HepG2 (cell line): Measurements from ENCODE around the gene KDM8. TPM values are rescaled to one million over a fixed set of nuclear protein-coding genes. Genes with fewer than 3 reads are reported as not detected.

Experiments used
- ATAC-seq: fragments of 200-7000 bp; cut with Tn5 transposase; 3 replicates; pipeline ENCODE4 v1.9.1; 2020; ENCODE audit warnings: mild to moderate bottlenecking, moderate library complexity
- BruUV-seq: library from RNA; stranded (reverse); fragments of 400-500 nt; replicated peaks from 2 replicates; lab custom pipeline; 2021; lab: Mats Ljungman, UMichigan
- CTCF ChIA-PET: fragments of 300-600 bp; formaldehyde crosslinking; extraction: SDS; loops from one replicate; lab custom pipeline; 2021; ENCODE audit warnings: low total read pairs, inconsistent platforms, low intra/inter-chr PET ratio; lab: Yijun Ruan, JAX
- POLR2A ChIA-PET: fragments of 350-600 bp; sonication (Branson Sonifier 250); formaldehyde crosslinking; loops from one replicate; lab custom pipeline; 2020; ENCODE audit warnings: antibody characterized with exemption, inconsistent platforms; lab: Yijun Ruan, JAX
- DNase-seq: peaks from one replicate; pipeline ENCODE4 v3.0.0-alpha.2; 2015; ENCODE audit warnings: low spot score
- FAIRE-seq: peaks from 3 replicates; lab custom pipeline; 2011; peaks lifted over from hg19 to GRCh38; lab: Jason Lieb, UNC
- H2AFZ ChIP-seq: one replicate; pipeline ENCODE4 v1.6.1; 2011; ENCODE audit warnings: low read length, inconsistent platforms
- H3K27ac ChIP-seq: fragments of 300-600 bp; 3 replicates; pipeline ENCODE4 v1.8.0; 2011; ENCODE audit warnings: mixed run types, mild to moderate bottlenecking, mixed read lengths, low read length, inconsistent platforms; ENCODE audit not compliant: insufficient read depth; ENCODE audit errors: extremely low read length
- H3K27me3 ChIP-seq, 2 experiments: fragments of 200-600 bp in 1 of 2; 2 replicates in 1 of 2; 3 replicates in 1 of 2; pipeline versions ENCODE4 v1.6.0 to v1.8.0; 2011; ENCODE audit warnings: low read length in 2 of 2, mild to moderate bottlenecking in 2 of 2, moderate library complexity in 2 of 2, inconsistent platforms in 1 of 2; ENCODE audit not compliant: insufficient read depth in 2 of 2, control insufficient read depth in 1 of 2
- H3K36me3 ChIP-seq, 2 experiments: fragments of 200-600 bp in 1 of 2; replicated peaks in 1 of 2; 2 replicates in 1 of 2; 3 replicates in 1 of 2; pipeline versions ENCODE4 v1.5.1 to v1.8.0; 2011; ENCODE audit warnings: low read length in 2 of 2, inconsistent platforms in 1 of 2; ENCODE audit not compliant: insufficient read depth in 2 of 2, control insufficient read depth in 1 of 2
- H3K4me1 ChIP-seq: 2 replicates; pipeline ENCODE4 v1.5.1; 2012; ENCODE audit warnings: low read length, inconsistent platforms; ENCODE audit not compliant: insufficient read depth
- H3K4me2 ChIP-seq: 2 replicates; pipeline ENCODE4 v1.6.0; 2011; ENCODE audit warnings: low read depth, low read length, inconsistent platforms
- H3K4me3 ChIP-seq, 3 experiments: fragments of 200-600 bp in 1 of 3; sonication (generic), shearing (Covaris generic) in 1 of 3; replicated peaks in 1 of 3; 2 replicates each; pipeline ENCODE4 v1.5.1; 2011 to 2016; ENCODE audit warnings: low read length in 3 of 3, inconsistent platforms in 2 of 3, low read depth in 2 of 3, mild to moderate bottlenecking in 2 of 3, control low read depth in 1 of 3, mixed read lengths in 1 of 3; ENCODE audit not compliant: insufficient read depth in 1 of 3
- H3K79me2 ChIP-seq: one replicate; pipeline ENCODE4 v1.6.1; 2011; ENCODE audit warnings: low read length, inconsistent platforms; ENCODE audit not compliant: insufficient read depth
- H3K9ac ChIP-seq: 2 replicates; pipeline ENCODE4 v1.6.0; 2011; ENCODE audit warnings: mild to moderate bottlenecking, low read depth, low read length, inconsistent platforms; ENCODE audit not compliant: insufficient read depth
- H3K9me3 ChIP-seq: 2 replicates; pipeline ENCODE4 v1.5.1; 2012; ENCODE audit warnings: mild to moderate bottlenecking, low read length
- H4K20me1 ChIP-seq: 2 replicates; pipeline ENCODE4 v1.6.0; 2011; ENCODE audit warnings: inconsistent platforms, mild to moderate bottlenecking, low read length, moderate library complexity; ENCODE audit not compliant: insufficient read depth
- ADNP ChIP-seq: sonication (generic); formaldehyde crosslinking; IDR thresholded peaks from 2 replicates; pipeline ENCODE4 v1.4.0; 2020; ENCODE audit warnings: missing genetic modification reagents
- ATF7 ChIP-seq, 2 experiments: fragments of 450-650 bp in 1 of 2; sonication (generic) in 1 of 2; formaldehyde crosslinking in 1 of 2; IDR thresholded peaks; 2 replicates each; pipeline versions ENCODE4 v1.4.0 to v1.6.1; 2016 to 2020; ENCODE audit warnings: antibody characterized with exemption in 1 of 2, mild to moderate bottlenecking in 1 of 2, missing genetic modification reagents in 1 of 2
- CREB1 ChIP-seq, 2 experiments: fragments of 450-650 bp in 1 of 2; IDR thresholded peaks; 2 replicates each; pipeline ENCODE4 v1.6.1; 2016 to 2017; ENCODE audit warnings: control low read depth in 1 of 2, mild to moderate bottlenecking in 1 of 2, missing compliant biosample characterization in 1 of 2, missing genetic modification characterization in 1 of 2
- FOXK2 ChIP-seq: fragments of 450-650 bp; IDR thresholded peaks from 2 replicates; pipeline ENCODE4 v1.6.1; 2016
- ZNF20 ChIP-seq: sonication (generic); formaldehyde crosslinking; IDR thresholded peaks from 2 replicates; pipeline ENCODE4 v1.4.0; 2020; ENCODE audit warnings: mild to moderate bottlenecking, moderate library complexity, missing genetic modification reagents
- ZNF335 ChIP-seq: sonication (generic); formaldehyde crosslinking; IDR thresholded peaks from 2 replicates; pipeline ENCODE4 v1.4.0; 2020; ENCODE audit warnings: missing genetic modification reagents
- ZNF441 ChIP-seq: sonication (generic); formaldehyde crosslinking; IDR thresholded peaks from 2 replicates; pipeline ENCODE4 v1.7.0; 2021; ENCODE audit warnings: missing genetic modification reagents, borderline replicate concordance
- ZNF891 ChIP-seq: sonication (generic); formaldehyde crosslinking; IDR thresholded peaks from 2 replicates; pipeline ENCODE4 v1.5.0; 2020; ENCODE audit warnings: mild to moderate bottlenecking, missing genetic modification reagents
- WGBS: methylation state at CpG from one replicate; pipeline ENCODE4 v1.1.6; 2017; ENCODE audit warnings: low lambda C conversion rate; 5-methylcytosine and 5-hydroxymethylcytosine counted together
- in situ Hi-C: cut with HindIII; loops from 2 replicates; pipeline ENCODE4 v1.10.0; 2017; ENCODE audit warnings: low pct_unique_long_range_greater_than_20kb; ENCODE audit not compliant: extremely low pct_ligation_motif_present
- intact Hi-C: fragments of 100-400 bp; cut with micrococcal nuclease; formaldehyde crosslinking; loops from one replicate; pipeline ENCODE4 v1.10.0; 2022; ENCODE audit not compliant: unreplicated experiment
- polyA plus RNA-seq, 8 experiments: library from polyadenylated mRNA; depleted of rRNA in 3 of 8; stranded (reverse) in 7 of 8; unstranded in 1 of 8; fragments of >200 nt; fragmentation: Illumina TruSeq in 4 of 8; extraction: Trizol in 4 of 8; gene quantifications; 2 replicates each; pipeline versions ENCODE4 v1.2.1 to v1.2.3, GENCODE V29; 2011 to 2016; ENCODE audit warnings: low read depth in 4 of 8, missing spikeins in 1 of 8, mixed read lengths in 1 of 8; ENCODE audit not compliant: insufficient read depth in 1 of 8
- total RNA-seq, 5 experiments: library from RNA; depleted of rRNA; stranded (reverse); fragments of >200 nt; fragmentation: Illumina TruSeq; extraction: Trizol; gene quantifications; 2 replicates each; pipeline ENCODE4 v1.2.3, GENCODE V29; 2016; ENCODE audit warnings: low read depth in 1 of 5
- TF ChIP-seq, protein P1 (sequence below): sonication (generic); formaldehyde crosslinking; IDR thresholded peaks from 2 replicates; pipeline ENCODE4 v1.8.1; 2022; ENCODE audit warnings: mild to moderate bottlenecking, missing genetic modification reagents
- TF ChIP-seq, protein P2 (sequence below): IDR thresholded peaks from 2 replicates; pipeline ENCODE4 v1.6.1; 2012; ENCODE audit warnings: low read depth, low read length, improper control_type of control experiment
- TF ChIP-seq, protein P3 (sequence below): sonication (generic); formaldehyde crosslinking; IDR thresholded peaks from 2 replicates; pipeline ENCODE4 v1.4.0; 2020; ENCODE audit warnings: mild to moderate bottlenecking, missing genetic modification reagents
- TF ChIP-seq, protein P4 (sequence below): sonication (generic); formaldehyde crosslinking; IDR thresholded peaks from 2 replicates; pipeline ENCODE4 v1.5.1; 2020; ENCODE audit warnings: mild to moderate bottlenecking, missing genetic modification reagents, moderate library complexity
- TF ChIP-seq, protein P5 (sequence below): sonication (generic); formaldehyde crosslinking; conservative IDR thresholded peaks from 2 replicates; pipeline ENCODE4 v1.4.0; 2020; ENCODE audit warnings: missing genetic modification reagents
- TF ChIP-seq, protein P6 (sequence below): sonication (generic); formaldehyde crosslinking; IDR thresholded peaks from 2 replicates; pipeline ENCODE4; 2020; ENCODE audit warnings: missing genetic modification reagents, mild to moderate bottlenecking, borderline replicate concordance

The KDM8 gene
- total and polyA plus RNA-seq, 2 of the 13 experiments (the other 11 are each of a cell fraction or from before 2014, with no cell fraction given) = 3.3 to 8.6 TPM

DNA sequence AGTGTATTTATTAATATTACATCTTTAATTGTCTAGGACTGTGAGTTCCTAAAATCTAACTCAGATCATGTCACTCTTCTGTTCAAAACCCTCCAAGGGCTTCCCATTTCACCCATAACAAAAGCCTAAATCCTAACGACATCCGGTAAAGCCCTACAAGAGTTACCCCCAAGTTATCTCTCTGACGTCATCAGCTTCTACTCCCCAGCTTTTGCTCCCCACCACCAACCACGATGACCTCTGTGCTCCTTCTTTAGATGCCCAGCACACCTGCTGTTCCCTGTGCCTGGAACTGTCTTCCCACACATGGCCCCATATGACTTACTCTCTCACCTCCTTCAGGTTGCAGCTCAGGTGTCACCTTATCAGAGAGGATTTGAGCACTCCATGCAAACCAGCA is 6.3 kb upstream of the KDM8 start:
- WGBS = 45% methylated on average over 4 of the region's 4 CpGs
- TF ChIP-seq ADNP (CRISPR knock-in tag) = no peak
- peak; percentile 98 for TF ChIP-seq ATF7 (IDR thresholded peaks at IDR 0.05)
- no peak for TF ChIP-seq ATF7 (CRISPR knock-in tag; IDR thresholded peaks at IDR 0.05)
- TF ChIP-seq ZNF441 (CRISPR knock-in tag) = no peak
- TF ChIP-seq ZNF335 = no peak
- TF ChIP-seq ZNF20 (CRISPR knock-in tag) = no peak
- TF ChIP-seq FOXK2 = no peak
- TF ChIP-seq CREB1 (IDR thresholded peaks at IDR 0.05) = peak; percentile 98
- no peak for TF ChIP-seq CREB1 (CRISPR knock-in tag; IDR thresholded peaks at IDR 0.05)
- TF ChIP-seq ZNF891 (CRISPR knock-in tag) = no peak
- TF ChIP-seq, protein P1, sequence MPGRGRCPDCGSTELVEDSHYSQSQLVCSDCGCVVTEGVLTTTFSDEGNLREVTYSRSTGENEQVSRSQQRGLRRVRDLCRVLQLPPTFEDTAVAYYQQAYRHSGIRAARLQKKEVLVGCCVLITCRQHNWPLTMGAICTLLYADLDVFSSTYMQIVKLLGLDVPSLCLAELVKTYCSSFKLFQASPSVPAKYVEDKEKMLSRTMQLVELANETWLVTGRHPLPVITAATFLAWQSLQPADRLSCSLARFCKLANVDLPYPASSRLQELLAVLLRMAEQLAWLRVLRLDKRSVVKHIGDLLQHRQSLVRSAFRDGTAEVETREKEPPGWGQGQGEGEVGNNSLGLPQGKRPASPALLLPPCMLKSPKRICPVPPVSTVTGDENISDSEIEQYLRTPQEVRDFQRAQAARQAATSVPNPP (CRISPR knock-in tag) = no peak
- TF ChIP-seq, protein P2, sequence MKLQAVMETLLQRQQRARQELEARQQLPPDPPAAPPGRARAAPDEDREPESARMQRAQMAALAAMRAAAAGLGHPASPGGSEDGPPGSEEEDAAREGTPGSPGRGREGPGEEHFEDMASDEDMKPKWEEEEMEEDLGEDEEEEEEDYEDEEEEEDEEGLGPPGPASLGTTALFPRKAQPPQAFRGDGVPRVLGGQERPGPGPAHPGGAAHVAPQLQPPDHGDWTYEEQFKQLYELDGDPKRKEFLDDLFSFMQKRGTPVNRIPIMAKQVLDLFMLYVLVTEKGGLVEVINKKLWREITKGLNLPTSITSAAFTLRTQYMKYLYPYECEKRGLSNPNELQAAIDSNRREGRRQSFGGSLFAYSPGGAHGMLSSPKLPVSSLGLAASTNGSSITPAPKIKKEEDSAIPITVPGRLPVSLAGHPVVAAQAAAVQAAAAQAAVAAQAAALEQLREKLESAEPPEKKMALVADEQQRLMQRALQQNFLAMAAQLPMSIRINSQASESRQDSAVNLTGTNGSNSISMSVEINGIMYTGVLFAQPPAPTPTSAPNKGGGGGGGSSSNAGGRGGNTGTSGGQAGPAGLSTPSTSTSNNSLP = no peak
- TF ChIP-seq, protein P3, sequence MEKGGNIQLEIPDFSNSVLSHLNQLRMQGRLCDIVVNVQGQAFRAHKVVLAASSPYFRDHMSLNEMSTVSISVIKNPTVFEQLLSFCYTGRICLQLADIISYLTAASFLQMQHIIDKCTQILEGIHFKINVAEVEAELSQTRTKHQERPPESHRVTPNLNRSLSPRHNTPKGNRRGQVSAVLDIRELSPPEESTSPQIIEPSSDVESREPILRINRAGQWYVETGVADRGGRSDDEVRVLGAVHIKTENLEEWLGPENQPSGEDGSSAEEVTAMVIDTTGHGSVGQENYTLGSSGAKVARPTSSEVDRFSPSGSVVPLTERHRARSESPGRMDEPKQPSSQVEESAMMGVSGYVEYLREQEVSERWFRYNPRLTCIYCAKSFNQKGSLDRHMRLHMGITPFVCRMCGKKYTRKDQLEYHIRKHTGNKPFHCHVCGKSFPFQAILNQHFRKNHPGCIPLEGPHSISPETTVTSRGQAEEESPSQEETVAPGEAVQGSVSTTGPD (CRISPR knock-in tag) = no peak
- TF ChIP-seq, protein P4, sequence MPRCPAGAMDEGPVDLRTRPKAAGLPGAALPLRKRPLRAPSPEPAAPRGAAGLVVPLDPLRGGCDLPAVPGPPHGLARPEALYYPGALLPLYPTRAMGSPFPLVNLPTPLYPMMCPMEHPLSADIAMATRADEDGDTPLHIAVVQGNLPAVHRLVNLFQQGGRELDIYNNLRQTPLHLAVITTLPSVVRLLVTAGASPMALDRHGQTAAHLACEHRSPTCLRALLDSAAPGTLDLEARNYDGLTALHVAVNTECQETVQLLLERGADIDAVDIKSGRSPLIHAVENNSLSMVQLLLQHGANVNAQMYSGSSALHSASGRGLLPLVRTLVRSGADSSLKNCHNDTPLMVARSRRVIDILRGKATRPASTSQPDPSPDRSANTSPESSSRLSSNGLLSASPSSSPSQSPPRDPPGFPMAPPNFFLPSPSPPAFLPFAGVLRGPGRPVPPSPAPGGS = no peak
- TF ChIP-seq, protein P5, sequence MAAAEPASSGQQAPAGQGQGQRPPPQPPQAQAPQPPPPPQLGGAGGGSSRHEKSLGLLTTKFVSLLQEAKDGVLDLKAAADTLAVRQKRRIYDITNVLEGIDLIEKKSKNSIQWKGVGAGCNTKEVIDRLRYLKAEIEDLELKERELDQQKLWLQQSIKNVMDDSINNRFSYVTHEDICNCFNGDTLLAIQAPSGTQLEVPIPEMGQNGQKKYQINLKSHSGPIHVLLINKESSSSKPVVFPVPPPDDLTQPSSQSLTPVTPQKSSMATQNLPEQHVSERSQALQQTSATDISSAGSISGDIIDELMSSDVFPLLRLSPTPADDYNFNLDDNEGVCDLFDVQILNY (CRISPR knock-in tag) = no peak
- TF ChIP-seq, protein P6, sequence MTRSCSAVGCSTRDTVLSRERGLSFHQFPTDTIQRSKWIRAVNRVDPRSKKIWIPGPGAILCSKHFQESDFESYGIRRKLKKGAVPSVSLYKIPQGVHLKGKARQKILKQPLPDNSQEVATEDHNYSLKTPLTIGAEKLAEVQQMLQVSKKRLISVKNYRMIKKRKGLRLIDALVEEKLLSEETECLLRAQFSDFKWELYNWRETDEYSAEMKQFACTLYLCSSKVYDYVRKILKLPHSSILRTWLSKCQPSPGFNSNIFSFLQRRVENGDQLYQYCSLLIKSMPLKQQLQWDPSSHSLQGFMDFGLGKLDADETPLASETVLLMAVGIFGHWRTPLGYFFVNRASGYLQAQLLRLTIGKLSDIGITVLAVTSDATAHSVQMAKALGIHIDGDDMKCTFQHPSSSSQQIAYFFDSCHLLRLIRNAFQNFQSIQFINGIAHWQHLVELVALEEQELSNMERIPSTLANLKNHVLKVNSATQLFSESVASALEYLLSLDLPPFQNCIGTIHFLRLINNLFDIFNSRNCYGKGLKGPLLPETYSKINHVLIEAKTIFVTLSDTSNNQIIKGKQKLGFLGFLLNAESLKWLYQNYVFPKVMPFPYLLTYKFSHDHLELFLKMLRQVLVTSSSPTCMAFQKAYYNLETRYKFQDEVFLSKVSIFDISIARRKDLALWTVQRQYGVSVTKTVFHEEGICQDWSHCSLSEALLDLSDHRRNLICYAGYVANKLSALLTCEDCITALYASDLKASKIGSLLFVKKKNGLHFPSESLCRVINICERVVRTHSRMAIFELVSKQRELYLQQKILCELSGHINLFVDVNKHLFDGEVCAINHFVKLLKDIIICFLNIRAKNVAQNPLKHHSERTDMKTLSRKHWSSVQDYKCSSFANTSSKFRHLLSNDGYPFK (CRISPR knock-in tag) = no peak

More for the DNA sequence above, 6.3 kb upstream of the KDM8 start:
- no peaks in the 10 kb centered on the region for H3K9me3 ChIP-seq
- BruUV-seq = no TSS peak
- no peak overlapping the region for H3K9ac ChIP-seq
- in situ Hi-C loops = no loop called here
- H2AFZ ChIP-seq = no peak overlapping the region
- no peaks in the 10 kb centered on the region for H4K20me1 ChIP-seq
- H3K36me3 ChIP-seq = no peaks in the 10 kb centered on the region
- no peaks in the 10 kb centered on the region; a peak in 1 of 5 replicates for H3K27me3 ChIP-seq
- POLR2A ChIA-PET = no interaction called here
- CTCF ChIA-PET = no interaction called here
- no peak for FAIRE-seq
- no peak overlapping the region for H3K4me3 ChIP-seq
- no peak for ATAC-seq
- DNase-seq = no peak
- no peak overlapping the region for H3K4me2 ChIP-seq
- H3K79me2 ChIP-seq = no peaks in the 10 kb centered on the region
- H3K4me1 ChIP-seq = peaks cover 9% of the 10 kb centered on the region; the same call in 1 of the 2 replicates
- intact Hi-C loops = no loop called here
- H3K27ac ChIP-seq = no peak overlapping the region
